ENCODE data around the gene FBRSL1. TPM values are rescaled to one million over a fixed set of nuclear protein-coding genes. Genes with fewer than 3 reads are reported as not detected.
A peak's percentile ranks its signal among the peaks of the same experiment; 100 is the strongest.

FBRSL1 gene
- total and polyA plus RNA-seq, 9 of the 15 experiments (the other 6 are each of a cell fraction or from before 2014, with no cell fraction given) = 0.24 to 129 (median 7.3) TPM

- peaks cover 14% of the 10 kb centered on the region; the same call in 2 of the 3 replicates for H3K36me3 ChIP-seq (ENCODE audit: control insufficient read depth, insufficient read depth, low read length)
- ChIA-PET POLR2A (no interaction called here), CTCF (ENCODE audit: low intra/inter-chr PET ratio) (no interaction called here)
- H3K79me2 ChIP-seq (ENCODE audit: control insufficient read depth, insufficient read depth, low read length) = no peaks in the 10 kb centered on the region
- 87% methylated on average over 16 of the region's 17 CpGs for WGBS (ENCODE audit: insufficient coverage, low coverage, missing lambda C conversion rate)
- no peak overlapping the region for H2AFZ ChIP-seq (ENCODE audit: low read depth, low read length)
- peaks cover 0 to 55% of the 10 kb centered on the region in 2 experiments; a peak in 2 of 5 replicates for H3K4me1 ChIP-seq (replicated peaks in 1 of 2; ENCODE audit: control insufficient read depth in 2 of 2, insufficient read depth in 2 of 2, low read length in 2 of 2)
- H4K20me1 ChIP-seq (replicated peaks; ENCODE audit: control insufficient read depth, insufficient read depth, low read length) = no peaks in the 10 kb centered on the region; the same call in 1 of the 2 replicates
- no peaks in the 10 kb centered on the region for H3K27me3 ChIP-seq (ENCODE audit: control insufficient read depth in 2 of 2, insufficient read depth in 2 of 2, low read length in 2 of 2)
- DNase-seq (ENCODE audit: extremely low read depth in 1 of 4, low spot score in 3 of 4) (no peak), FAIRE-seq (no peak), ATAC-seq (no peak)
- 0 out of 2 replicates have a peak, but pooled peaks have one; percentile 20 for TF ChIP-seq POLR2G (IDR thresholded peaks at IDR 0.05; ENCODE audit: low read depth, low read length)
- TF ChIP-seq ADNP (tag; IDR thresholded peaks at IDR 0.05) = no peak
- BruUV-seq (replicated peaks) = no TSS peak
- in situ Hi-C loops (cut with MboI) = no loop called here
- H3K27ac ChIP-seq (ENCODE audit: extremely low read depth, low read depth, low read length) = no peak overlapping the region
- intact Hi-C loops (cut with micrococcal nuclease) = no loop called here
- no peak overlapping the region for H3K4me2 ChIP-seq (ENCODE audit: insufficient read depth, low read length)
- H3K9ac ChIP-seq (ENCODE audit: insufficient read depth in 1 of 2, low read depth in 2 of 2, low read length in 2 of 2) = peak overlapping the region in 1 of 2 experiments; percentile 45; a peak in 1 of 4 replicates
- peaks cover 6% of the 10 kb centered on the region for H3K9me1 ChIP-seq (ENCODE audit: control insufficient read depth, insufficient read depth, low read length)
- peaks cover 10% of the 10 kb centered on the region for H3K9me3 ChIP-seq (replicated peaks; ENCODE audit: control insufficient read depth, insufficient read depth, low read depth, low read length)
- H3K4me3 ChIP-seq = no peak overlapping the region
Measured at GRCh38 chr12:132514216-132514820, 24.4 kb downstream of the FBRSL1 start.

GRCh38 chr12:132514838-132515237, 24.9 kb downstream of the FBRSL1 start:
- POLR2A ChIA-PET = interaction anchor here (0.6 kb wide), 1 partner anchor 30 kb away, joined by 4 read pairs; no protein-coding TSS in a partner anchor
- no peak for TF ChIP-seq BACH1 (tag; IDR thresholded peaks at IDR 0.05)
- no peak for TF ChIP-seq PBX2 (CRISPR knock-in tag; IDR thresholded peaks at IDR 0.05; ENCODE audit: low read depth)
- TF ChIP-seq PBX2 (tag; conservative IDR thresholded peaks at IDR 0.05; ENCODE audit: low read depth) = no peak
- no peak for TF ChIP-seq CBX3 (IDR thresholded peaks at IDR 0.05; ENCODE audit: borderline replicate concordance in 1 of 2, low read length in 2 of 2)
- TF ChIP-seq BMI1 (IDR thresholded peaks at IDR 0.05; ENCODE audit: low read length) = no peak
- TF ChIP-seq, protein P1, sequence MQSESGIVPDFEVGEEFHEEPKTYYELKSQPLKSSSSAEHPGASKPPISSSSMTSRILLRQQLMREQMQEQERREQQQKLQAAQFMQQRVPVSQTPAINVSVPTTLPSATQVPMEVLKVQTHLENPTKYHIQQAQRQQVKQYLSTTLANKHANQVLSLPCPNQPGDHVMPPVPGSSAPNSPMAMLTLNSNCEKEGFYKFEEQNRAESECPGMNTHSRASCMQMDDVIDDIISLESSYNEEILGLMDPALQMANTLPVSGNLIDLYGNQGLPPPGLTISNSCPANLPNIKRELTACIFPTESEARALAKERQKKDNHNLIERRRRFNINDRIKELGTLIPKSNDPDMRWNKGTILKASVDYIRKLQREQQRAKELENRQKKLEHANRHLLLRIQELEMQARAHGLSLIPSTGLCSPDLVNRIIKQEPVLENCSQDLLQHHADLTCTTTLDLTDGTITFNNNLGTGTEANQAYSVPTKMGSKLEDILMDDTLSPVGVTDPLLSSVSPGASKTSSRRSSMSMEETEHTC (IDR thresholded peaks at IDR 0.05) = no peak
- no peak for TF ChIP-seq ZNF354B (CRISPR knock-in tag; IDR thresholded peaks at IDR 0.05)
- TF ChIP-seq ARNT (IDR thresholded peaks at IDR 0.05) = no peak
- no peak for TF ChIP-seq SRSF1 (IDR thresholded peaks at IDR 0.05; ENCODE audit: low read depth, low read length)
- H3K4me1 ChIP-seq (replicated peaks in 1 of 2; ENCODE audit: control insufficient read depth in 2 of 2, insufficient read depth in 2 of 2, low read length in 2 of 2) = peaks cover 0 to 56% of the 10 kb centered on the region in 2 experiments; a peak in 2 of 5 replicates
- H3K4me3 ChIP-seq = no peak overlapping the region
- H3K79me2 ChIP-seq (ENCODE audit: control insufficient read depth, insufficient read depth, low read length) = no peaks in the 10 kb centered on the region
- no peak for DNase-seq (ENCODE audit: extremely low read depth in 1 of 4, low spot score in 3 of 4)
- no peaks in the 10 kb centered on the region for H3K27me3 ChIP-seq (ENCODE audit: control insufficient read depth in 2 of 2, insufficient read depth in 2 of 2, low read length in 2 of 2)
- no peak for FAIRE-seq
- CTCF ChIA-PET (ENCODE audit: low intra/inter-chr PET ratio) = no interaction called here
- H3K9me3 ChIP-seq (replicated peaks; ENCODE audit: control insufficient read depth, insufficient read depth, low read depth, low read length) = peaks cover 11% of the 10 kb centered on the region
- H3K27ac ChIP-seq (ENCODE audit: extremely low read depth, low read depth, low read length) = no peak overlapping the region
- H3K9me1 ChIP-seq (ENCODE audit: control insufficient read depth, insufficient read depth, low read length) = peaks cover 6% of the 10 kb centered on the region
- H3K9ac ChIP-seq (ENCODE audit: insufficient read depth in 1 of 2, low read depth in 2 of 2, low read length in 2 of 2) = peak overlapping the region in 1 of 2 experiments; percentile 65; a peak in 1 of 4 replicates
- ATAC-seq = no peak
- in situ Hi-C loops (cut with MboI) (no loop called here), intact Hi-C loops (cut with micrococcal nuclease) (no loop called here)
- WGBS (ENCODE audit: insufficient coverage, low coverage, missing lambda C conversion rate) = 84% methylated on average over 5 of the region's 5 CpGs
- no TSS peak for BruUV-seq (replicated peaks)
- no peak overlapping the region for H3K4me2 ChIP-seq (ENCODE audit: insufficient read depth, low read length)
- H2AFZ ChIP-seq (ENCODE audit: low read depth, low read length) = no peak overlapping the region
- no peaks in the 10 kb centered on the region; the same call in 1 of the 2 replicates for H4K20me1 ChIP-seq (replicated peaks; ENCODE audit: control insufficient read depth, insufficient read depth, low read length)
- H3K36me3 ChIP-seq (ENCODE audit: control insufficient read depth, insufficient read depth, low read length) = peaks cover 14% of the 10 kb centered on the region; the same call in 2 of the 3 replicates
